ENCODE data around the gene IFT25.
A peak's percentile ranks its signal among the peaks of the same experiment; 100 is the strongest.
"Not testable (repeated sequence)": the region's sequence is repeated elsewhere in the genome, so short reads cannot be mapped to it uniquely, and the experiment has no call there.

IFT25 gene

GRCh38 chr1:53891678-53892077 is 53.8 kb downstream of the IFT25 start:
- DNase-seq (ENCODE audit: low spot score) (no peak), ATAC-seq (ENCODE audit: low read depth) (no peak)
- H3K27me3 ChIP-seq (ENCODE audit: insufficient read depth, poor library complexity, severe bottlenecking): no peaks in the 10 kb centered on the region
- no peaks in the 10 kb centered on the region for H3K36me3 ChIP-seq (ENCODE audit: low read depth)
- H3K9me3 ChIP-seq (ENCODE audit: severe bottlenecking): no peaks in the 10 kb centered on the region
- H3K27ac ChIP-seq (ENCODE audit: poor library complexity, severe bottlenecking): no peak overlapping the region
- no peak overlapping the region for H3K4me3 ChIP-seq (ENCODE audit: severe bottlenecking)
- H3K4me1 ChIP-seq (ENCODE audit: insufficient read depth, poor library complexity, severe bottlenecking): peaks cover 5% of the 10 kb centered on the region
- TF ChIP-seq CTCF (IDR thresholded peaks at IDR 0.05; ENCODE audit: poor library complexity, severe bottlenecking): no peak

GRCh38 chr1:53891018-53891417 is 54.5 kb downstream of the IFT25 start:
- H3K4me3 ChIP-seq (ENCODE audit: severe bottlenecking): no peak overlapping the region
- DNase-seq (ENCODE audit: low spot score): no peak
- no peaks in the 10 kb centered on the region for H3K36me3 ChIP-seq (ENCODE audit: low read depth)
- peaks cover 4% of the 10 kb centered on the region for H3K4me1 ChIP-seq (ENCODE audit: insufficient read depth, poor library complexity, severe bottlenecking)
- TF ChIP-seq CTCF (IDR thresholded peaks at IDR 0.05; ENCODE audit: poor library complexity, severe bottlenecking): no peak
- ATAC-seq (ENCODE audit: low read depth): no peak
- H3K27me3 ChIP-seq (ENCODE audit: insufficient read depth, poor library complexity, severe bottlenecking): no peaks in the 10 kb centered on the region
- peak overlapping the region; percentile 56 for H3K27ac ChIP-seq (ENCODE audit: poor library complexity, severe bottlenecking)
- H3K9me3 ChIP-seq (ENCODE audit: severe bottlenecking): no peaks in the 10 kb centered on the region

- Histone ChIP-seq H3K27me3 (ENCODE audit: insufficient read depth, poor library complexity, severe bottlenecking) (no peaks in the 10 kb centered on the region), H3K36me3 (ENCODE audit: low read depth) (no peaks in the 10 kb centered on the region), H3K4me1 (ENCODE audit: insufficient read depth, poor library complexity, severe bottlenecking) (peaks cover 4% of the 10 kb centered on the region), H3K4me3 (ENCODE audit: severe bottlenecking) (peak overlapping the region; percentile 79), H3K27ac (ENCODE audit: poor library complexity, severe bottlenecking) (peak overlapping the region; percentile 56), H3K9me3 (ENCODE audit: severe bottlenecking) (no peaks in the 10 kb centered on the region)
- ATAC-seq (ENCODE audit: low read depth) (no peak), DNase-seq (ENCODE audit: low spot score) (no peak)
- TF ChIP-seq CTCF (IDR thresholded peaks at IDR 0.05; ENCODE audit: poor library complexity, severe bottlenecking): no peak
These were observed 55.0 kb downstream of the IFT25 start for GRCh38 chr1:53890522-53890941.

- Histone ChIP-seq H3K4me1 (ENCODE audit: insufficient read depth, poor library complexity, severe bottlenecking) (peaks cover 4% of the 10 kb centered on the region), H3K9me3 (ENCODE audit: severe bottlenecking) (no peaks in the 10 kb centered on the region), H3K27me3 (ENCODE audit: insufficient read depth, poor library complexity, severe bottlenecking) (no peaks in the 10 kb centered on the region), H3K36me3 (ENCODE audit: low read depth) (no peaks in the 10 kb centered on the region), H3K4me3 (ENCODE audit: severe bottlenecking) (peak within 1 kb of the TSS; percentile 79), H3K27ac (ENCODE audit: poor library complexity, severe bottlenecking) (peak within 1 kb of the TSS; percentile 56)
- ATAC-seq (ENCODE audit: low read depth) (peak; percentile 98), DNase-seq (ENCODE audit: low spot score) (peak; percentile 87)
- no peak for TF ChIP-seq CTCF (IDR thresholded peaks at IDR 0.05; ENCODE audit: poor library complexity, severe bottlenecking)
These were observed 55.9 kb downstream of the IFT25 start, which contains the start of gene YIPF1 for GRCh38 chr1:53889304-53890298. YIPF1 (minus strand) TSS chr1:53889797; CDS start chr1:53888937, 860 bp downstream.

GRCh38 chr1:53888681-53889080 is 56.8 kb downstream of the IFT25 start:
- Histone ChIP-seq H3K9me3 (ENCODE audit: severe bottlenecking) (no peaks in the 10 kb centered on the region), H3K4me3 (ENCODE audit: severe bottlenecking) (no peak overlapping the region), H3K36me3 (ENCODE audit: low read depth) (no peaks in the 10 kb centered on the region), H3K27ac (ENCODE audit: poor library complexity, severe bottlenecking) (no peak overlapping the region), H3K27me3 (ENCODE audit: insufficient read depth, poor library complexity, severe bottlenecking) (no peaks in the 10 kb centered on the region), H3K4me1 (ENCODE audit: insufficient read depth, poor library complexity, severe bottlenecking) (peaks cover 4% of the 10 kb centered on the region)
- ATAC-seq (ENCODE audit: low read depth) (no peak), DNase-seq (ENCODE audit: low spot score) (no peak)
- TF ChIP-seq CTCF (IDR thresholded peaks at IDR 0.05; ENCODE audit: poor library complexity, severe bottlenecking): no peak

- H3K9me3 ChIP-seq (ENCODE audit: severe bottlenecking); H3K36me3 ChIP-seq (ENCODE audit: low read depth); H3K27ac ChIP-seq (ENCODE audit: poor library complexity, severe bottlenecking); H3K27me3 ChIP-seq (ENCODE audit: insufficient read depth, poor library complexity, severe bottlenecking); H3K4me3 ChIP-seq (ENCODE audit: severe bottlenecking); H3K4me1 ChIP-seq (ENCODE audit: insufficient read depth, poor library complexity, severe bottlenecking); DNase-seq (ENCODE audit: low spot score); ATAC-seq (ENCODE audit: low read depth): not testable (repeated sequence)
These were observed 61.9 kb downstream of the IFT25 start for GRCh38 chr1:53883600-53883999.

- not testable (repeated sequence) for H3K27ac ChIP-seq (ENCODE audit: poor library complexity, severe bottlenecking); H3K4me3 ChIP-seq (ENCODE audit: severe bottlenecking); H3K9me3 ChIP-seq (ENCODE audit: severe bottlenecking); DNase-seq (ENCODE audit: low spot score); H3K27me3 ChIP-seq (ENCODE audit: insufficient read depth, poor library complexity, severe bottlenecking); ATAC-seq (ENCODE audit: low read depth); H3K4me1 ChIP-seq (ENCODE audit: insufficient read depth, poor library complexity, severe bottlenecking)
- H3K36me3 ChIP-seq (ENCODE audit: low read depth): peaks cover 25% of the 10 kb centered on the region
These were observed 63.6 kb downstream of the IFT25 start for GRCh38 chr1:53881853-53882252.

Data from RWPE2 (cell line).